ENCODE measurements around the gene CCDC149. TPM values are rescaled to one million over a fixed set of nuclear protein-coding genes. Genes with fewer than 3 reads are reported as not detected.

Gene CCDC149
- total RNA-seq, 4 donors from 2014 or later, result 6.5 to 17.4 (median 12.3) TPM

- Histone ChIP-seq H3K4me1 (peaks cover under 1% of the 10 kb centered on the region), H3K9me3 (peaks cover 15% of the 10 kb centered on the region), H3K27me3 (no peaks in the 10 kb centered on the region), H3K27ac (no peak overlapping the region), H3K4me3 (no peak overlapping the region), H3K36me3 (peaks cover 13% of the 10 kb centered on the region)
- no peak for DNase-seq (ENCODE audit: low spot score in 2 of 2)
- no peak for TF ChIP-seq EP300 (IDR thresholded peaks at IDR 0.05)
- TF ChIP-seq POLR2AphosphoS5 (IDR thresholded peaks at IDR 0.05), result no peak
- WGBS, result 95% methylated on average over 8 of the region's 8 CpGs
These were observed 49.0 kb downstream of the CCDC149 start for GRCh38 chr4:24863799-24864198.

GRCh38 chr4:24862073-24862751, 50.6 kb downstream of the CCDC149 start:
- Histone ChIP-seq H3K4me1 (peaks cover 4% of the 10 kb centered on the region), H3K4me3 (no peak overlapping the region), H3K9me3 (peaks cover 15% of the 10 kb centered on the region), H3K27ac (no peak overlapping the region), H3K27me3 (no peaks in the 10 kb centered on the region), H3K36me3 (no peaks in the 10 kb centered on the region)
- no peak for DNase-seq (ENCODE audit: low spot score in 2 of 2)
- TF ChIP-seq CTCF (IDR thresholded peaks at IDR 0.05) (no peak), POLR2A (IDR thresholded peaks at IDR 0.05) (no peak), POLR2AphosphoS5 (IDR thresholded peaks at IDR 0.05) (no peak), EP300 (IDR thresholded peaks at IDR 0.05) (no peak)
- over 99% methylated on average over 8 of the region's 8 CpGs for WGBS

- DNase-seq (ENCODE audit: low spot score in 2 of 2), result no peak
- no peaks in the 10 kb centered on the region for H3K36me3 ChIP-seq
- H3K27me3 ChIP-seq, result no peaks in the 10 kb centered on the region
- H3K4me1 ChIP-seq, result peaks cover 4% of the 10 kb centered on the region
- H3K27ac ChIP-seq, result no peak overlapping the region
- no peak for TF ChIP-seq EP300 (IDR thresholded peaks at IDR 0.05)
- H3K9me3 ChIP-seq, result peaks cover 7% of the 10 kb centered on the region
- WGBS, result 71% methylated on average over 4 of the region's 4 CpGs
- H3K4me3 ChIP-seq, result no peak overlapping the region
These were observed 54.3 kb downstream of the CCDC149 start for GRCh38 chr4:24858550-24858949.

GRCh38 chr4:24858026-24858425, 54.8 kb downstream of the CCDC149 start:
- 35% methylated on average over 3 of the region's 3 CpGs for WGBS
- H3K9me3 ChIP-seq, result peaks cover 5% of the 10 kb centered on the region
- no peaks in the 10 kb centered on the region for H3K36me3 ChIP-seq
- H3K27me3 ChIP-seq, result no peaks in the 10 kb centered on the region
- H3K4me1 ChIP-seq, result peaks cover 4% of the 10 kb centered on the region
- DNase-seq (ENCODE audit: low spot score in 2 of 2), result no peak
- TF ChIP-seq POLR2AphosphoS5 (IDR thresholded peaks at IDR 0.05), result no peak
- TF ChIP-seq EP300 (IDR thresholded peaks at IDR 0.05), result no peak
- TF ChIP-seq CTCF (IDR thresholded peaks at IDR 0.05), result no peak
- TF ChIP-seq POLR2A (IDR thresholded peaks at IDR 0.05), result no peak
- no peak overlapping the region for H3K4me3 ChIP-seq
- H3K27ac ChIP-seq, result no peak overlapping the region

GRCh38 chr4:24856586-24856985, 56.3 kb downstream of the CCDC149 start:
- Histone ChIP-seq H3K9me3 (no peaks in the 10 kb centered on the region), H3K4me1 (peaks cover 7% of the 10 kb centered on the region), H3K4me3 (no peak overlapping the region), H3K27ac (no peak overlapping the region), H3K36me3 (no peaks in the 10 kb centered on the region), H3K27me3 (no peaks in the 10 kb centered on the region)
- WGBS, result 74% methylated on average over 9 of the region's 9 CpGs
- DNase-seq (ENCODE audit: low spot score in 2 of 2), result no peak
- TF ChIP-seq POLR2AphosphoS5 (IDR thresholded peaks at IDR 0.05) (no peak), POLR2A (IDR thresholded peaks at IDR 0.05) (no peak), CTCF (IDR thresholded peaks at IDR 0.05) (no peak), EP300 (IDR thresholded peaks at IDR 0.05) (no peak)

GRCh38 chr4:24855741-24856140, 57.1 kb downstream of the CCDC149 start:
- Histone ChIP-seq H3K4me3 (no peak overlapping the region), H3K9me3 (no peaks in the 10 kb centered on the region), H3K4me1 (peaks cover 14% of the 10 kb centered on the region), H3K27ac (no peak overlapping the region), H3K36me3 (no peaks in the 10 kb centered on the region), H3K27me3 (no peaks in the 10 kb centered on the region)
- no peak for DNase-seq (ENCODE audit: low spot score in 2 of 2)
- TF ChIP-seq CTCF (IDR thresholded peaks at IDR 0.05) (no peak), EP300 (IDR thresholded peaks at IDR 0.05) (no peak), POLR2A (IDR thresholded peaks at IDR 0.05) (no peak), POLR2AphosphoS5 (IDR thresholded peaks at IDR 0.05) (no peak)
- 91% methylated on average over 2 of the region's 2 CpGs for WGBS
